NT2/D1 (cell line): ENCODE data around the gene C2CD3.

Experiments
- SUZ12 ChIP-seq: IDR thresholded peaks from 2 replicates; pipeline ENCODE4 v1.6.1; 2011; ENCODE audit not compliant: insufficient read length, insufficient read depth; ENCODE audit errors: extremely low read depth
- YY1 ChIP-seq: IDR thresholded peaks from 2 replicates; pipeline ENCODE4 v1.6.1; 2011; ENCODE audit not compliant: insufficient read length, insufficient read depth
- ZNF274 ChIP-seq: IDR thresholded peaks from 2 replicates; pipeline ENCODE4 v1.6.1; 2011; ENCODE audit warnings: mild to moderate bottlenecking, low read depth, low read length

GRCh38 chr11:74135127-74135840, 35.5 kb downstream of the C2CD3 start:
- TF ChIP-seq ZNF274, result no peak
- TF ChIP-seq YY1, result no peak
- TF ChIP-seq SUZ12, result no peak
